ENCODE measurements around the gene WNT8A.

The WNT8A gene

DNA sequence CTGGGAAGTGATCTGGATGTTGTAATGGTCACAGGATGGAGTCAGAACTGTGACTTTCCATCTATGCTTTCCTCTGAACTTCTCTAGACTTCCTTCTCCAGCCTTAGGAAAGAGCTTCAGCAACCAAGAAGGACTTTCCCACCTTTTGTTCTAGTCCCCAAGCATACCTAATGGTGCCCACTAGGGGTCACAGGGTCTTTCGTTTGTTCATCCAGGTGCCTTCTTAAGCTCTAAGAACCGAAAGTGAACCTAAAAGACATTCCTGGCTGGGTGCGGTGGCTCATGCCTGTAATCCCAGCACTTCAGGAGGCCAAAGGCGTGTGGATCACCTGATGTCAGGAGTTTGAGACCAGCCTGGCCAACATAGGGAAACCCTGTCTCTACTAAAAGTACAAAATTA is 1.8 kb upstream of the WNT8A start:
- no peaks in the 10 kb centered on the region for H3K36me3 ChIP-seq
- no peaks in the 10 kb centered on the region for H3K9me3 ChIP-seq (ENCODE audit: severe bottlenecking)
- TF ChIP-seq, protein P1, sequence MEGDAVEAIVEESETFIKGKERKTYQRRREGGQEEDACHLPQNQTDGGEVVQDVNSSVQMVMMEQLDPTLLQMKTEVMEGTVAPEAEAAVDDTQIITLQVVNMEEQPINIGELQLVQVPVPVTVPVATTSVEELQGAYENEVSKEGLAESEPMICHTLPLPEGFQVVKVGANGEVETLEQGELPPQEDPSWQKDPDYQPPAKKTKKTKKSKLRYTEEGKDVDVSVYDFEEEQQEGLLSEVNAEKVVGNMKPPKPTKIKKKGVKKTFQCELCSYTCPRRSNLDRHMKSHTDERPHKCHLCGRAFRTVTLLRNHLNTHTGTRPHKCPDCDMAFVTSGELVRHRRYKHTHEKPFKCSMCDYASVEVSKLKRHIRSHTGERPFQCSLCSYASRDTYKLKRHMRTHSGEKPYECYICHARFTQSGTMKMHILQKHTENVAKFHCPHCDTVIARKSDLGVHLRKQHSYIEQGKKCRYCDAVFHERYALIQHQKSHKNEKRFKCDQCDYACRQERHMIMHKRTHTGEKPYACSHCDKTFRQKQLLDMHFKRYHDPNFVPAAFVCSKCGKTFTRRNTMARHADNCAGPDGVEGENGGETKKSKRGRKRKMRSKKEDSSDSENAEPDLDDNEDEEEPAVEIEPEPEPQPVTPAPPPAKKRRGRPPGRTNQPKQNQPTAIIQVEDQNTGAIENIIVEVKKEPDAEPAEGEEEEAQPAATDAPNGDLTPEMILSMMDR (IDR thresholded peaks at IDR 0.05; ENCODE audit: low read depth, low read length): peak; percentile 15; the same call in 1 of the 2 replicates
- no peak overlapping the region for H3K27ac ChIP-seq
- no peak for DNase-seq
- no peak overlapping the region for H3K4me3 ChIP-seq (ENCODE audit: low read depth, low read length)
- no peaks in the 10 kb centered on the region for H3K27me3 ChIP-seq (ENCODE audit: insufficient read depth, low read depth, severe bottlenecking)

DNA sequence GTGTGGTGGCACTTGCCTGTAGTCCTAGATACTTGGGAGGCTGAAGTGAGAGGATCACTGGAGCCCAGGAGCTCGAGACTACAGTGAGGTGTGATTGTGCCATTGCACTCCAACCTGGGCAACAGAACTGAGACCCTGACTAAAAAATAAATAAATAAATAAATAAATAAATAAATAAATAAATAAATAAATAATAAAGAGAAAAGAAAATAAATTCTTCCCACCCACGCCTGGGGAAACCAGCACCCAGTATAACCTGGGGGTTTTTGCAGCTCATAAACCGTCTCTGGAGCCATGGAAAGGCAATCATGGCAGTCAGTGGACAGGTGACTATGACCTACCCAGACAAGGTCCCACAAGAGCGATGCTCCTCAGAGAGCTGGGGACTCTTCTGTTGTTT is 7.9 kb downstream of the WNT8A start:
- H3K9me3 ChIP-seq (ENCODE audit: severe bottlenecking): no peaks in the 10 kb centered on the region
- no peak for DNase-seq
- H3K4me3 ChIP-seq (ENCODE audit: low read depth, low read length): no peak overlapping the region
- no peak overlapping the region for H3K27ac ChIP-seq
- H3K27me3 ChIP-seq (ENCODE audit: insufficient read depth, low read depth, severe bottlenecking): no peaks in the 10 kb centered on the region
- no peaks in the 10 kb centered on the region for H3K36me3 ChIP-seq
- TF ChIP-seq, protein P1 (IDR thresholded peaks at IDR 0.05; ENCODE audit: low read depth, low read length): no peak

DNA sequence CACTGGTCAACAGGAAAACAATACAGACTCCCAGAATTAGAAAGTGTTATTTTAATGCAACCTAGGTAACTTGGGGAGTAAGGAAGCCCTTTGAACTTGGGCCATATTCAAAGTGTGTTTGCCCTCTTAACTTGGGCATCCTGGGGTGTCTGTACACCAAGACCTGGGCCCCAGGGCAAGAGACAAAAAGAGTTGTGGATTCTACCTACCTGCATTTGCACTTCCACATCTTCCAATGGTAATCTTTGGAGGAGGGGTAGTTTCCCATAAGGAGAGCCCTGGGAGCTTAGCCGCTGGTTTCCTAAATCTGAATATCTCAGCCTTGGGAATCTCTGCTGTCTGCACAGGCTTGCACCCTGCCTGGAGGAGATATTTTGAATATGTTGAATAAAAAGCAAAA is 8.5 kb downstream of the WNT8A start:
- Histone ChIP-seq H3K27ac (no peak overlapping the region), H3K9me3 (ENCODE audit: severe bottlenecking) (no peaks in the 10 kb centered on the region), H3K27me3 (ENCODE audit: insufficient read depth, low read depth, severe bottlenecking) (no peaks in the 10 kb centered on the region), H3K36me3 (no peaks in the 10 kb centered on the region), H3K4me3 (ENCODE audit: low read depth, low read length) (no peak overlapping the region)
- DNase-seq: no peak
- TF ChIP-seq, protein P1 (IDR thresholded peaks at IDR 0.05; ENCODE audit: low read depth, low read length): no peak

DNA sequence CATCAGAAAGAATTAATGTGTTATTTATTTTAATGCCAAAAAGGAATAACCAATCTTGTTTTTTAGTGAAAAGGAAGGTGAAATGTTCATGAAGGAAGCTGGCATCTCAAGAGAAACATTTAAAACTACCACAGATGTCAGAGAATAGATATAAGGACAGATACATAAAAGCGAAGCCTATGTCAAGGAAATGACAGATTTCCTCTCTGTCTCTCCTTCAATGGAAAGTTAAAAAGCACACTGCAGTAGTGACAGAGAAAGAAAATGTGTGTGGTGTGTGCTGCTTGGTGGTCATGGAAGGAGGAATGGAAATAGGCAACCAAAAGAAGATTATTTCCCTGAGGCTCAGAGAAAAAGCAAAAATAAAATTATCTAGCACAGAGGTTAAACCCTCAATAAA is 9.2 kb downstream of the WNT8A start:
- no peak overlapping the region for H3K27ac ChIP-seq
- no peaks in the 10 kb centered on the region for H3K9me3 ChIP-seq (ENCODE audit: severe bottlenecking)
- no peaks in the 10 kb centered on the region for H3K27me3 ChIP-seq (ENCODE audit: insufficient read depth, low read depth, severe bottlenecking)
- no peaks in the 10 kb centered on the region for H3K36me3 ChIP-seq
- no peak overlapping the region for H3K4me3 ChIP-seq (ENCODE audit: low read depth, low read length)
- no peak for DNase-seq
- TF ChIP-seq, protein P1 (IDR thresholded peaks at IDR 0.05; ENCODE audit: low read depth, low read length): no peak

DNA sequence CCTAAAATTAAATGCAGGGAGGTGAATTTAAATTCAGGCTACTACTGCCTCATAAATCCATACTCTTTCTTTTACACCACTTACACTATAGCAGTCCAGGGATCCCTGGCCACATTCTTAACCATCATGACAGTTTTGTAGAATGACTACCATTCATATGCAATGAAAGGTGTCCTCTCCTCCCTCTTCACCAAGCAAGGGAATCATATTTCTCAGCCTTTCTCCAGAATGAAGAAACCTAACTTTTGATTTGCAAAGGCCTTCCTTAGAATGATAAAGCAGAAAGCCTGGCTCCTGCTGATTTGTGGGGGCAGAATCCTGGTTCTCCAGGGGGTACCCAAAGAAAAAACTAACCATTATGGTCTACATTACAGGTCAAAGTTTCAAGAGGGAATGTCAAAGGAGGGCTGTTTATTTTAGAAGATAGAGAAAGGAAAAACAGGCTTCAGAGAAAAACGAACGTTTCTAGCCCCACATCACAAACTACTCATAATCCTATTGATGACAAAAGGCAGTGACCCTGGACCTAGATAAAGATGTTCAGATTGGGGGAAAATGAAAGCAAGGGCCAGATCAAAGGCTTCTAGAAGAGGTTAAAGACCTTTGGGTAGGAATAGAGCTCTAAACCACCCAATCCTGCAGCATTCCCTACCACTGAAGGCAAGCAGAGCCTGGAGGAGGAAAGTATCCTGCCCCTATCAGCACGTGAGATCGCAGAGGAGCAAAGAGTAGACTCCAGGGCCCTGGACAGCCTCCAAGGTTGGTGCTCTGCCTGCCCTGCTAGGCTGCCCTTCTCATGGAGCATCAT is 11.5 kb downstream of the WNT8A start:
- TF ChIP-seq, protein P1 (IDR thresholded peaks at IDR 0.05; ENCODE audit: low read depth, low read length): no peak
- no peaks in the 10 kb centered on the region for H3K9me3 ChIP-seq (ENCODE audit: severe bottlenecking)
- H3K27ac ChIP-seq: no peak overlapping the region
- no peak for DNase-seq
- no peaks in the 10 kb centered on the region for H3K27me3 ChIP-seq (ENCODE audit: insufficient read depth, low read depth, severe bottlenecking)
- no peak overlapping the region for H3K4me3 ChIP-seq (ENCODE audit: low read depth, low read length)
- H3K36me3 ChIP-seq: no peaks in the 10 kb centered on the region

DNA sequence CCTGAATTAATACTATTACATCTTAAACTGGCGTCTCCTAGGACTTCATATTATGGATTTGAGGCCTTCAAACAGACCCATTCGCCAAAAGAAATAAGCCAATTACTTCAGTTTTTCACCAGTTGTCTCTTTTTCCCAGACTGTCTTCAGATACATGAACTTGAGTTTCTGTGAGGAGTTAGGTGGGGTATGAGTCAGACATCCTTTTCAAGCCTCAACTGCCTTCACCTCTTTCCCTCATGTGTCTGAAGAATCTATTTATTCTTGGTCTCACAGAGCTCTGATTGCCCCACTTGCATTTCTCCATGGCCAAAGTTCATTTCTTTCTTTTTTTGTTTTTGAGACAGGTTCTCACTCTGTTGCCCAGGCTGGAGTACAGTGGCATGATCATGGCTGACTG is 12.5 kb downstream of the WNT8A start:
- H3K4me3 ChIP-seq (ENCODE audit: low read depth, low read length): no peak overlapping the region
- no peaks in the 10 kb centered on the region for H3K9me3 ChIP-seq (ENCODE audit: severe bottlenecking)
- H3K27me3 ChIP-seq (ENCODE audit: insufficient read depth, low read depth, severe bottlenecking): no peaks in the 10 kb centered on the region
- no peaks in the 10 kb centered on the region for H3K36me3 ChIP-seq
- no peak overlapping the region for H3K27ac ChIP-seq
- DNase-seq: no peak
- TF ChIP-seq, protein P1 (IDR thresholded peaks at IDR 0.05; ENCODE audit: low read depth, low read length): no peak

Measured in WERI-Rb-1 (cell line).